GM19463 (cell line): ENCODE measurements around the gene CFAP45.
A peak's percentile ranks its signal among the peaks of the same experiment; 100 is the strongest.
"Not testable (repeated sequence)": the region's sequence is repeated elsewhere in the genome, so short reads cannot be mapped to it uniquely, and the experiment has no call there.

ENCODE experiments used
- ATAC-seq: cut with Tn5 transposase; IDR thresholded peaks from one replicate; pipeline ENCODE4 v1.9.1; 2021; ENCODE audit warnings: mild to moderate bottlenecking, moderate library complexity; ENCODE audit not compliant: unreplicated experiment

CFAP45 gene

DNA sequence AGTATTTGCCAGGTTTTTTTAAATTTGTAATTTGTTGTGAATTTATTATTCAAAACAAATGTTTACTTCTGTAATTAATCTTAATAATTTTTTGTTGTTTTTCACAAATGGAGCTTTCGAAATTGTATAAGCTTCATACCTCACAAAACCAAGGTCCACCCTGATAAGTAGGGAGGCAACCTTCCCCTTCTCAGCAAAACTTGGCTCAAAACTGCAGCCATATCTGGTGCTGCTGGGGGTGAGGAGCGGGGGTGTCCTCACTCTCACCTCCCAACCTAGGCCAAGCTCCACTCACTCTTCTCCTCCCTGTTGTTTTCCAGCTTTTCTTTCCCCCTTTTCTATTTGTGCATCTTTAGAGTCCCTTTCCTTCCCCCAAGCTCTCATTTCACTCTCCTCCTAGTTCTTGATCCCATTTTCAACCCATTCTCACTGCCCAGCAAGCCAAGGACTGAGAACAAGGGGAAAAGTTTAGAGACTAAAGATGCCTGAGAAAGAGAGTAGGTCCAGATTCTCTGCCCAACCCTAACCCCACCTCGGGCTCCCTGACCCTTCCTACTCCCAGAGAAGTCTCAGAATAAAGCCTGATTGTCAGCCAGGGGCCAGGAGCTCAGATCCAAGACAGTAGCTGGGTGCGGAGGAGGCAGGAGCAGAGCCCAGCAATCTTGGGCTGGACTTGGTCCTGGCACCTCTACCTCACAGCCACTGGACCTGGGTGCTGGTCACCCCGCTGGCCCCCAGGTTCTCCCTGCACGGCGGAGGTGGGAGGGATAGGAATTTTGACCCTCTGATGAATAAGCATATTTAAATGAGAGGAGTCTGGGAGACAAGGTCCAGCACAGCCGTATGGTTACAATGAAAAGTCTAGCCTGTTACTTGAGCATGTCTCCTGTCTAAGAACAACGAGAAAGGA, 8.3 kb upstream of the CFAP45 start:
- ATAC-seq = no peak

DNA sequence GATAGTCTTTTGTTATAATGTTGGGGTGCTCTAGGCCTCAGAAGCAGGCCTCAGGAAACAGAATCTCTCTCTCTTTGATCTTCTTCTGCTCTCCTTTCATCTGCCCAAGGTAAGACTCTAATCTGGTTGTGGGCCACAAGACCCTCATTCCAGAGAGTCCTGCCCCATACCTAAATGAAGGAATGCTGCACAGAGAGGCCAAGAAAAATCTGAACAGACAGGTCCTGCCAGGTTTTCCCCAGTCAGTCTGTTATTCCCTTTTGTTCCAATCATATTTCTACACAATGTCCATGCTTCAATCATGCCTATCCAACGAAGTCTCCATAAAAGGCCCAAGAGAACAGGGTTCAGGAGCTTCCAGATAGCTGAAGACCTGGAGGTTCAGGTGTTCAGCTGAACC, 7.0 kb upstream of the CFAP45 start:
- no peak for ATAC-seq

DNA sequence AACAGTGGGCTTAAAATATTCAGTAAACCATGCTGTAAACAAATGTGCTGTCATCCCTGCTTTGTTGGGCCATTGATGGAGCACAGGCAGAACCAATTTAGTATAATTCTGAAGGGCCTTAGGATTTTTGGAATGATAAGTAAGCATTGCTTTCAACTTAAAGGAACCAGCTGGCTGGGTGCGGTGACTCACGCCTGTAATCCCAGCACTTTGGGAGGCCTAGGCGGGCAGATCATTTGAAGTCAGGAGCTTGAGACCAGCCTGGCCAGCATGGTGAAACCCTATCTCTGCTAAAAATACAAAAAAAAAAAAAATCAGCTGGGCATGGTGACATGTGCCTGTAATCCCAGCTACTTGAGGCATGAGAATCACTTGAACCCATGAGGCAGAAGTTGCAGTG, 4.1 kb upstream of the CFAP45 start:
- not testable (repeated sequence) for ATAC-seq

DNA sequence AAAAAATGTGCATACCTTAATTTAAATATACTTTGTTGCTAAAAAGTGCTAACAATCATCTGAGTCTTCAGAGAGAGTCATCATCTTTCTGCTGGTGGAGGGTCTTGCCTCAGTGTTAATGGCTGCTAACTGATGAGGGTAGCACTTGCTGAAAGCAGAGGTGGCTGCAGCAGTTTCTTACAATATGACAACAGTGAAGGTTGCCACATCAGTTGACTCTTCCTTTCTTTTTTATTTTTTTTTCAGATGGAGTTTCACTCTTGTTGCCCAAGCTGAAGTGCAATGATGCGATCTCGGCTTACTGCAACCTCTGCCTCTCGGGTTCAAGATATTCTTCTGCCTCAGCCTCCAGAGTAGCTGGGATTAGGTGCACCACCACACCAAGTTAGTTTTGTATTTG, 2.6 kb upstream of the CFAP45 start:
- no peak for ATAC-seq

DNA sequence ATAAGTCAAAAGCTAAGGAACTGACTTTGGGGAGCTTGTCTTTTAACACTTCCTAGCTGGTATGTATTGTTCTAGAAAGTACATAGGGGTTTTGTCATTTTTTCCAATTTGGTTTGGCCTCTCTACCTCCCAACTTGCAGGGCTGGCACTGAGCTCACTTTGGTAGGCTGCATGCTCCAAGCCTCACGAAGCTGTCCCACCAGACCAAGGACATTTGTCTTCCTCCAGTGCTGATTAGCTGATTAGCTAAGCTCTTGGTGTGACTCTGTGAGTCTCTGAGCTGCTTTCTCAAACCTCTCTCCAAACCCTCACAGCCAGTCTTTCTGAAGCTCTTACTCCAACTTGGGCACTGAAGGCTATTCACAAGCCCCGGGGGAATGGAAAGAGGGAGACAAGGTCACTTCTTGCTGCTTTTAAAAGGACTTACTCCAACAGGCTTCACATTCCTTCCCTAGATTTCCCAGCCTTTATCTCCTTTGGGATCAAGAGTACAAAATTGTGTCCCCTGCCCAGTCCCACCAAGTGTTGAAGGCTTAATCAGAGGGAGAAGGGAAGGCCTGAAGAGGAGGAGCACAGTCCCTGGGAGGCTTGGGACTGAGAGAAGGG, 893 bp upstream of the CFAP45 start:
- ATAC-seq = no peak

DNA sequence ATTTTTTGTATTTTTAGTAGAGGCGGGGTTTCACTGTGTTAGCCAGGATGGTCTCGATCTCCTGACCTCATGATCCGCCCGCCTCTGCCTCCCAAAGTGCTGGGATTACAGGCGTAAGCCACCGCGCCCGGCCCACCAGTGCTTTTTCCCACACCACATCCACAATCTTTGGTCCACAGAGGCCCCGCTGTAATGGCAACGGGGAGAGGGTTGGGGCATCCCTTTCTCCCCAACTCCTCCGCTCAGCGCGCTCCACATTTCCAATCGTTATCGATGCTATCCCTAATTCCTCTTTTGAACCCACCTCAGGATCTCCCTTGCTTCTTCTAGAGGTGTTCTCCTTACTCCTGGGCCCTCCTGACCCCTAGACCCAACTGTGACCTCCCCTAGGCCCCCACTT, 331 bp downstream of the CFAP45 start:
- not testable (repeated sequence) for ATAC-seq

DNA sequence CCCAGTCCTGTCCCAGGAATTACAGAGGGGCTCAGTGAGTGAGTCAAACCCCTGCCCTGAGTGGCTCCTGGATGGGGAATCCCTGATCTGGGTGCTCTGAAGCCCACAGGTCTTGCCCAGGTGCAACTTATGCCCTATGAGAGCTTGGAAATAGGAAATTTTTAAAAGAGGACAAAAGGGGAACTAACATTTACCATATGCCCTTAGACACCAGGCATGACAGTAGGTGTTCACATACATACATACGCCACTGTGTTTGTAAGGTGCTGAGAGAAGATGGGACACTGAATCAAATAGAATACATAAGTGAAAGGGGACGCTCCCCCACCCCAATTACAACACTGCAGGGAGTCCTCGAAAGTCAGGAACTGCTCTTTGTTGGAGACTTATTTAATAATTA, 1.4 kb downstream of the CFAP45 start:
- ATAC-seq = no peak

DNA sequence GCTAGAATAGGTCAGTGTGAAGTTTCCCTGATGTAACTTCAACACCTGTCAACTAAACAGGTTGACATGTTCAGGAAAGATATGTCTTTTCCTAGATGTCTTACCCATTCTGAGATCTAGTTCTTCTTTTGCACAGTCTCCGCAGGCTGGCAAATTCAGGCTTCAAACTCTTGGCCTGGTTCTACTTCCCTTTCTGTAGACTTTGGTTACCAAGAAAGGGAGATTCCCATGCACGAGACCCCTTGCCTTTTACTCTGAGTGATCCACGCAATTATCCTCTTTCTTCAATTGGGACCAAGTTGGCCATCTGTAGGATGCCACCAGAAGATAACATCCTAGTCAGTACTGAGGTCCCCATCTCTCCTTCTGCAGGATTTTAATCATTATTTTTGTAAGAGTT, 2.0 kb downstream of the CFAP45 start:
- no peak for ATAC-seq

DNA sequence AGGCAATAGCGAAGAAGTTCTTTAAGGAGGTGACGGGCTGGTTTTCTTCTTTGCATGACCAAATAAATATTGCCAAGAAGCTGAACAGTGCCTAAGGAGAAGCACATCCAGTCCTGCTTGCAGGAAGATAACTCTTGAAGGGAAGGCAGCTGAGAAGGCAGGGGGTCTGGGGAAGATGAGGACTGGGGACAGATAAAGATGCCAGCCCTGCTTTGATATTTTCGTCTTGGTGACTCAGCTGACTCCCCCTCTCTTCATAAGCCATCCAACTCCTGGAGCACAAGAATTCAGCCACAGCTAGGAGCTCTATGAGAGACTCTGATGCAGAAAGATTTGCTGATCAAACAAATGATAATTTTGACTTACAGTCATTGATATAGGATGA, 3.4 kb downstream of the CFAP45 start:
- no peak for ATAC-seq

DNA sequence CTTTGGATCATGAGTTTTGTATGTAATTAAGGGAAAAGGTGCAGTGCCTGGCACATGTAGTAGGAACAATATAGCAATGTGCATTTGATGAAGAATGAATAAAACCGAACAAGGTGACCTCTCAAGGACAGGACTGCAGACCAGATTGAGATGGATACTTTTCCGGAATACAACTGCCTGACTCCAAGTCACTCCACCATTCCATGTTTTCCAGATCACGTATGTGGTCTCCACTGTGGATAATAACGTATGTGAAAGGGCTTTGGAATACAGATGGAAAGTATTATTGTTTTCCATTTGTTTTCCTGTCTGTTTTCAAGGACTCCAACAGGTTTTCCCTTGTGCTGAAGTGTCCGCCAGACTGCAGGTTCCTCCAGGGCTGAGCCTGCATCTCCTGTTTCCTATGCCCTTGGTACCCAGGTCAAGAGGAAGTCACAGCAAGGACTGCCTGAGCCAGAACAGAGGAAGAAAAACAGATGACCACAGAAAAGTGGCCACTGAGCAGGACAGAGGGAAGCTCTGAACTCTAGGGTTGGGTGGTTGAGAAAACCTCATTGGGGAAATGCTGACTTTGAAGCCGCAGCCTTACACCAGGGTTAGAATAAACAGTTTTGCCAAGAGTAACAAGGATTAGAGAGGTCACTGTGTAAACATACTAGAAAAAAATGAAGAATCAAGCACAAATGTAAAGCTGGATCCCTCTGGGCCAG, 4.0 kb downstream of the CFAP45 start:
- ATAC-seq = no peak

DNA sequence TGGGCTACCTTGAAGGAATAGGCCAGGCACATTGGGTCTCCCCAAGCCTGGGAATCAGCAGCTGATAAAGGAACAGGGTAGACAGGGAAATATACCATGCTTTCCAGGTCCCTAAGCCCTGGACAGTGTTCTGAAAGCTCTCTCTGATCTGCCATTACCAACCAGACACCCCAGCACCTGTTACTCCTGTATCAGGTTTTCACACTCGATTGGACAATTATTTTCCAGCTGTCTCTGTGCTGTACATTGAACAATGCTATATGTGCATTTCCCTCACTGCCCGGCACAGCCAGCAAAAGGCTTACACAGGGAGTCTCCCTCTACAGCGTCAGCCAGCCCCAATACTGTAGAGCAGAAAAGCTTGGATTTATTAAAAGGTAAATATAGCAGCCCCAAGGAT, 4.7 kb downstream of the CFAP45 start:
- no peak for ATAC-seq

DNA sequence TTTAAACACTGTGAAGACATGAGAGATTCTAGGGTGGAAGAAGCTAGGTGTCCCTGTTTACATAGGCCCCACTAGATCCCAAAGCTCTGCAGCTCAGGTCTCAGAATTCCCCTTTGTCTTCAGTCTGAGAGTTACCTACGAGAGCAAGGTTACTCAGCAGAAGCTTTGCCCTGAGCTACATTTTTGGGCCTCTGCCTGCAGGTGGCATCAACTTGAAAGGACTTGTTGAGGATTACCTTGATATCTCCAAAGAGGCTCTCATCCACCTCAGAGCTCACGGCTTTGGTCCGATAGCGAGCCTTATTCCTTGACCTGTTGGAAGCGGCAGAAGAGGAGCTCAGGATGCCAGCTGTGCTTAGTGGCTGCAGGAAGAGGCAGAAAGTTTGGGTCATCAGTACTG, 7.0 kb downstream of the CFAP45 start:
- no peak for ATAC-seq

DNA sequence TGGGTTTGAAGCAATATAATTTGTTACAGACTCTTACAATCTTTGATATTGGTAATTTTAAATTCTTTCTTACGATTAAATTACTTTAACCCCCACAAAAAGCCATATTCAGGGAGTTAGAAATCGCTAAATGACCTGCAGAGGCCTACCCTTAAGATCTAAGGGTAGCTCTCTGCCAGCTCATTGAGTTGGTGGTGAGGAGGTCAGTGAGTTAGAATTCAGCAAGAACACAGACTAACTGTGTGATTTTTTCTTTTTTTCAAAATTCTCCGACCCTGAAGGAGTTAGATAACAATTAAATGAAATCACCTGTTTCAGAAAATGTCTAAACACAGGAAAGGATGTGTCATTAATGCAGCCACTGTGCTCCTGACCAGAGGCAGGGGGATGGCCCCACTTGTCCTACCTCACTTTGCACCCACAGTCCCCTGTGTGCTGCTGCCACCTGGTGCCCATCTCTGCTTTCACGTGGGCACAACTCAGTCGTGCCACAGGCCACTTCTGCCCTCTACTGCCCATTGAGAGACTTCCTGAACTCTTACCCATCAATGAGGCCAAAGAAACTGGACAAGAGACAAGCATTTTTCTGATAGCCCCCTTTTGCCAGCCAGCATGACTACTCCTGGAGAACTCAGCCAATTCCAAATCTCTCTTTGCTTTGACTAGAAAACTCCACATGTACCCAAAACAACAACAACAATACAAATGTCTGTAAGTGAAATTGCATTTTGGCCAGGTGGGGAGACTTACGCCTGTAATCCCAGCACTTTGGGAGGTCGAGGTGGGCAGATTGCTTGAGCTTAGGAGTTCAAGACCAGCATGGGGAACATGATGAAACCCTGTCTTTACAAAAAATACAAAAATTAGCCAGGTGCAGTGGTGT, 8.4 kb downstream of the CFAP45 start:
- peak; percentile 82 for ATAC-seq

DNA sequence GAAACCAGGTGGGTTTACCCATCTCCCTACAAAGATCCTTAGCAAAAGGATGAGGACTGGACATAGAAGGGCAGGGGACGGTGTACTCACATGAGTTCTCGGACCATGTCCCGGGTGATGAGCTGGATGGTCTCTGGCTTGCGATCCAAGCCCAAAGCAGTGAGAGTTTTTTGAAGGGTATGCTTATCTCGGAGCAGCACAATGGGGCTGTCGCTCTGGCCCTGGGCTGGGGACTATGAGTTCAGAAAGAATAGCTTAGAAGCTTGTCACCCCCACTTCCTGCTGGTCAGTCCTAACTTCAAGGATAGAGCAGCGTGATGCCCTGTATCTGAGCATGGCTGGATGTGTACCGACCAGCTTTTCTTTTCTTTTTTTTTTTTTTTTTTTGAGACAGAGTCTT, 9.6 kb downstream of the CFAP45 start:
- no peak for ATAC-seq

DNA sequence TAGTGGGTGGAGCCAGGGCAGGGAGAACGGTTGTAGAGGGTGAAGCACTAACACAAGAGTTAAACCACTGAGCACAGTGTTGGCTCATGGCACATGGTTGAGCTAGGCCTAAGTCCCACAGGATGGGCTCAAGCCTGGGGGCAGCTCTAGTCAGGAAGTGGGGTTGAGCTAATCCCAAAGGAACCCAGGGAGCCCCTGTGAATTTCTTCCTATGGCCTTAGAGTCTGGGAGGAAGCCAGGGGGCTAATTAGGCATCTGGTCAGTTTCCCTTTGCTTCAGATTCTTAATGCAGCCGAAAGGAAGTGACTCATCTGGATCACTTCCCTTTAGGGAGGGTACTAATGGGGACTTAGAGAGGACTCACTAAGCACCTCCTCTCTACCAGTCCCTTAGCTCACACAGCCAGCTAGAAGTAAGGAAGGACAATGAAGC, 10.1 kb downstream of the CFAP45 start:
- peak; percentile 88 for ATAC-seq

DNA sequence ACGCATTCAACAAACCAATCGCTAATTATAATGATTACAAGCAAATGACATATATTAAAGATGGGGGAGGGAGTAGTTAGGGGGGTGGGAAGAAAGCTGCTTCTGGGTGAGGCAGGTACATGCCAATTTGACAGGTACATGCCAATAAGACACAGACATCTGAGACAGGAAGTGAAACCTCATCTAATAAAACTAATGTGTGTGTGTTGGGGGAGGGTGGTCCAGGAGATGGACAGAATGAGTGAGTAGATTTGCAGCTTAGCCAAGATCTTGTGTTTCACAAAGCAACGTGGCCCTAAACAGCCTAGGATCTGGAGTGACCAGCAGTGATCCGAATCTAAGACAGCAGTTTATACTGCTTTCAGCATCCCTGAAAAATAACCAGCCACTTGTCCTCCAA, 10.8 kb downstream of the CFAP45 start:
- no peak for ATAC-seq

DNA sequence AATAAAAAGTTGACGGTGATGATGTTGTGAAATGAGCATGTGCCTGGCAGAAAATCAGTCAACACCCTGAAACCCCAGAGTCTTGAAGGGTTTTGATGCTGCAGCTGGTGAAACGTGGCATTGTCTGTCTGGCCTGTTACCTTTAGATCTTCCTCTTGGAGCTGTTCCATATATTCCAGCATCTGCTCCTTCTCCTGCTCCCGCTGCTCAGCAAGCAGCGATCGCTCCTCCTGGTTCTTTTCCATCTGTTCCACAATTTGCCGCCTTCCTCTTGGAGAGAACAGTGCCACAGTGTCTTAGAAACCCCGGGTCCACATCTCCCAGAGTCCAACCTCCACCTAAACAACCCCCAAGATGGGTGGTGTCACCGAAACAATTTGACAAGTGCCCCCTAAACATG, 15.7 kb downstream of the CFAP45 start:
- no peak for ATAC-seq

DNA sequence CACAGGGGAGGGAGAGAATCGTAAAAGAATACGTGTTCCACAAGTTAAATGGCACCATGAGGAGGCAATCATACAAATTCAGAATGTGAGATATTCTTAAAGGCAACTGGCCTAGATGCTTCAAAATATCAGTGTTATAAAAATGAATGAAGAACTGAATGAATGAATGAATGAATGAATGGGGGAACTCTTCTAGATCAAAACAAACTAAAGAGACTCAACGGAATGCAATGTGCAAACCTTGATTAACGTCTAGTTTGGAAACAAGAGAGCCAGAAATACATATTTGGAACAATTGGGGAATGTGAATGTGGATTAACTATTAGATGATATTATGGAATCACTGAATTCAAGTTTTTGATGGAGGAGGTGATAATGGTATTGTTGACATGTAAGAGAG, 16.8 kb downstream of the CFAP45 start:
- no peak for ATAC-seq

DNA sequence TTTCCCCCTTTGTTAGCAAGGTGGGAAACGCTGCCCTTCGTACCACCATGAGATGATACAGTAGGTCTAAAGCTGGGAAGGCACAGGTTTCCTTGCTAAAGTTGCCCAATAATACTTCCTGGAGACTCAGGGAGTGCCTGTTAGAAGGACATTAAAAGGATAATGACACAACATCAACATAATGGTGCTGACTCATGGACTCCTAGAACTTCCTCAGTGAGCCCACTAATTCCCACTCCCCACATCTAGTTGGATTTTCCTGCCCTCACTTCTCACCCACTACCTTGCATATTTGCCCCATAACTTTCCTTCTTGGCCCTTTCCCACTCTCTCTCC, 17.5 kb downstream of the CFAP45 start:
- ATAC-seq = no peak

DNA sequence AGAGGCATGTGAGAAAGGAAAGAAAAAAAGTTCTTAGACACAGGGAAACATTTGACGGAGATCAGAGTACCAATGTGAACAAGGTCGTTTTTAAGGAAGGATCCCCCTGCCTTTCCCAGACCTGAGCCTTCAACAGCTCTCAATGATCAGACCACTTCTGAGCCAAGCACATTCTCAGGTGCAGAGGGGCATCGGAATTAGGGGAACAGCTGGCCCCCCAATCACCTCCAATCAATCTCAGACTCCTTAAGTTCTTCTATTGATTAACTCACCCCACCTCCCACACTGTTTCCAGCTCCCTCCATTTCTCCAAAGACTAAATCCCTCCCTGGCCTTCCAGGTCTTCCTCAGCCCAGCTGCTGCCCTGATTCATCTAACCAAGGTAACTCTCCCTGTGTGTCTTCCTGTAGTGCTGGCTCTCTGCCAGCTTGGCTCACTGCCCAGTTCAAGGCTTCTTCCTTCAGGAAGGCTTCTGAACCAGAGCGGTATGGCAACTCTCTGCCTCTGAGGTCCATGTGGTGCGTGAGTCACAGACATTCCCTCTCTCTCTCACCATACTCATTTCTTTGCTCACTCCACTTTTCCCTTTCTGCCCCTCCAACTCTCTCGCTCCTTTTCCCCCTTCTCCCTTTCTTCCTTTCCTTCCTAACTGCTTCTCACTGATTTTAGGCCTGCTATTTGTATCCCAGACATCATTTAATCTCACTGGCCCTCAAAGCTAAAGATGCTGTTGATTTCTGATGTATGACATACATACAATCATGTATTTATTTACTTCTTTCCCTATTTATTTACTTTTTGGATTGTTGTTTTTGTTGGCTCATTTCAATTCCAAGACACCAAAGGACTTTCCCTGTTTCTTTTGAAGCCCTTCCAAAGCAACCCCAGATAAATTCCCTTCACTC, 18.1 kb downstream of the CFAP45 start:
- no peak for ATAC-seq
